Neuron (in vitro differentiated cells): ENCODE data around the gene CPOX.
"Not testable (repeated sequence)": the region's sequence is repeated elsewhere in the genome, so short reads cannot be mapped to it uniquely, and the experiment has no call there.

Experiments
- H2AFZ ChIP-seq: one replicate; pipeline ENCODE4 v1.6.1; 2013; ENCODE audit warnings: low read depth, mild to moderate bottlenecking, inconsistent platforms, low read length, moderate library complexity
- H3K27me3 ChIP-seq: one replicate; pipeline ENCODE4 v1.6.1; 2013; ENCODE audit warnings: low read length; ENCODE audit not compliant: insufficient read depth
- H3K36me3 ChIP-seq: one replicate; pipeline ENCODE4 v1.6.1; 2013; ENCODE audit warnings: low read length; ENCODE audit not compliant: insufficient read depth
- H3K4me1 ChIP-seq: one replicate; pipeline ENCODE4 v1.6.1; 2013; ENCODE audit warnings: low read length; ENCODE audit not compliant: insufficient read depth
- H3K4me3 ChIP-seq: 2 replicates; pipeline ENCODE4 v1.5.1; 2013; ENCODE audit warnings: mild to moderate bottlenecking, low read length, moderate library complexity
- H3K9me3 ChIP-seq: one replicate; pipeline ENCODE4 v1.6.1; 2013; ENCODE audit warnings: low read length

The CPOX gene

GRCh38 chr3:98565237-98565643, 28.2 kb downstream of the CPOX start:
- Histone ChIP-seq H3K4me3 (no peak overlapping the region), H2AFZ (no peak overlapping the region), H3K4me1 (no peaks in the 10 kb centered on the region), H3K9me3 (no peaks in the 10 kb centered on the region), H3K27me3 (no peaks in the 10 kb centered on the region), H3K36me3 (no peaks in the 10 kb centered on the region)

DNA sequence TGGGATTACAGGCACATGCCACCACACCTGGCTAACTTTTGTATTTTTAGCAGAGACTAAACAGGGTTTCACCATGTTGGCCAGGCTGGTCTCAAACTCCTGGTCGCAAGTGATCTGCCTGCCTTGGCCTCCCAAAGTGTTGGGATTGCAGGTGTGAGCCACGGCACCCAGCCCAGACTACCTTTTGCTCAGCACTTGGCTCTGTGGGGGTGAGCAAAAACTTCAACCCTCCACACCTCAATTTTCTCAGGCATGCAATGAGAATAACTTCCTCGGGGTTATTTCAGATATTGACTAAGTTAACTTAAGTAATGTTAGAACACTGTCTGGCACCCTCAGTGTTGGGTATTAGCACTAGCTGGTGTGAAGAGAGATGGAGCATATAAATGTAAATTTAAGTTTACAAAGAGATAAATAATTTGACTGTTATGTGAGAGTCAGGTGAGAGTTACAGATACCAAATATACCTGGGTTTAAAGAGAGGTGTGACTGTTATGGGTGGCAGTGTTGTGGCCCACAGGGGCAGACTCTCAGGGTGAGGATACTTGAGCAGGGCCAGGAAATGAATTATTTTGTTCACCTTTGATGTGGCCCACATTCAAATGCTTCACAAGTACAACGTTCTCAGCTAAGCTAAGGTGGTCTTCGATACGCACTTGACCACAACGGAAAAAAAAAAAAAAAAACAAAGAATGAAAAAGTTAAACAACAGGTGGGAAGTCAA, 29.0 kb downstream of the CPOX start:
- no peaks in the 10 kb centered on the region for H3K4me1 ChIP-seq
- H3K36me3 ChIP-seq = no peaks in the 10 kb centered on the region
- no peak overlapping the region for H3K4me3 ChIP-seq
- H3K9me3 ChIP-seq = no peaks in the 10 kb centered on the region
- H2AFZ ChIP-seq = no peak overlapping the region
- no peaks in the 10 kb centered on the region for H3K27me3 ChIP-seq

- no peak overlapping the region for H3K4me3 ChIP-seq
- no peaks in the 10 kb centered on the region for H3K9me3 ChIP-seq
- H3K27me3 ChIP-seq = no peaks in the 10 kb centered on the region
- H2AFZ ChIP-seq = no peak overlapping the region
- H3K4me1 ChIP-seq = no peaks in the 10 kb centered on the region
- no peaks in the 10 kb centered on the region for H3K36me3 ChIP-seq
These were observed 29.6 kb downstream of the CPOX start for GRCh38 chr3:98563661-98564281.

GRCh38 chr3:98561727-98562521, 31.5 kb downstream of the CPOX start:
- Histone ChIP-seq H3K36me3 (no peaks in the 10 kb centered on the region), H2AFZ (no peak overlapping the region), H3K4me1 (no peaks in the 10 kb centered on the region), H3K9me3 (no peaks in the 10 kb centered on the region), H3K4me3 (no peak overlapping the region), H3K27me3 (peaks cover 3% of the 10 kb centered on the region)

DNA sequence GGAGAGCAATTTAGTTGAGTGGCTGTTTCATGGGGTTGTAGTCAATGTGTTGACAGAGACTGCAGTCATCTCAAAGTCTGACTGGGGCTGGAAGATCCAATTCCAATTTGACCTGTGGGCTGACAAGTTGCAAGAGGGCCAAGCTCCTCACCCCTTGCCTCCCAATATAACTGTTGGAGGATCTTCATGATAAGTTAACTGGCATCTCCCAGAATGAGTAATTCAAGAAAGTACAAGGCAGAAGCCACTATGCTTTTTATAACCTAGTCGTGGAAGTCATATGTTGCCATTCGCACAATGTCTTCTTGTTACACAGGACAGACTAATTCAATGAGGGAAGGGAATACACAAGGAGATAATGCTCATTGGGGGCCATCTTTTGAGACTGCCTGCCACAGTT, 32.5 kb downstream of the CPOX start:
- Histone ChIP-seq H3K9me3 (no peaks in the 10 kb centered on the region), H3K4me3 (no peak overlapping the region), H2AFZ (no peak overlapping the region), H3K27me3 (peaks cover 3% of the 10 kb centered on the region), H3K4me1 (no peaks in the 10 kb centered on the region), H3K36me3 (no peaks in the 10 kb centered on the region)

GRCh38 chr3:98559769-98560168, 33.6 kb downstream of the CPOX start:
- H3K27me3 ChIP-seq, H3K9me3 ChIP-seq, H2AFZ ChIP-seq, H3K4me1 ChIP-seq, H3K4me3 ChIP-seq, H3K36me3 ChIP-seq: not testable (repeated sequence)

DNA sequence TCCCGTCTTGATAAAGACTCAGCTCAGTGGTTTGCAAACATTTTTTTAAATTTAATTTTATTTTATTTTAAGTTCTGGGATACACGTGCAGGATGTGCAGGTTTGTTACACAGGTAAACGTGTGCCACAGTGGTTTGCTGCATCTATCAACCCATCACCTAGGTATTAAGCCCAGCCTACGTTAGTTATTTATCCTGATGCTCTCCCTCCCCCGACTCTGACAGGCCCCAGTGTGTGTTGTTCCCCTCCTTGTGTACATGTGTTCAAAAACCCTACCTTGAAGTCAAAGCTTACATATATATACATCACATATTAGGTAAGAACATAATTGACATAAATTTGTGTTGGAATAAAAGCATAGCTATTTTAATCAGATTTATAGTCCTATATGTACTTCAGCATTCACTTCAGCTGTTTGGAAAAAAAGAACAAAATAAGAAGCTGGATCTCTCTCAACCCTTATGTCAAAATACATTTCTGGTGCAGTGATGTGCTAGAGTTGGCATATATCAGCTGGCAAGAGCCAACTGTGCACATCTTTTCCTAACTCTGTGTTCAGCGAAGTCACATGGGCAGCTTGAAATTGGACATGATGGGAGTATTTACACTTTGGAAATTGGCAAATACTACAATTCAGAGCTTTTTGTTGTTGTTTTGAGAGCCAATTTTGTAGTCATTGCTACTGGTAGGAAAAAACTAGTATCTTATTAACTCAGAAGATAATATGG, 35.1 kb downstream of the CPOX start:
- Histone ChIP-seq H3K36me3 (no peaks in the 10 kb centered on the region), H3K4me3 (no peak overlapping the region), H3K27me3 (peaks cover 3% of the 10 kb centered on the region), H3K9me3 (no peaks in the 10 kb centered on the region), H3K4me1 (no peaks in the 10 kb centered on the region), H2AFZ (no peak overlapping the region)

DNA sequence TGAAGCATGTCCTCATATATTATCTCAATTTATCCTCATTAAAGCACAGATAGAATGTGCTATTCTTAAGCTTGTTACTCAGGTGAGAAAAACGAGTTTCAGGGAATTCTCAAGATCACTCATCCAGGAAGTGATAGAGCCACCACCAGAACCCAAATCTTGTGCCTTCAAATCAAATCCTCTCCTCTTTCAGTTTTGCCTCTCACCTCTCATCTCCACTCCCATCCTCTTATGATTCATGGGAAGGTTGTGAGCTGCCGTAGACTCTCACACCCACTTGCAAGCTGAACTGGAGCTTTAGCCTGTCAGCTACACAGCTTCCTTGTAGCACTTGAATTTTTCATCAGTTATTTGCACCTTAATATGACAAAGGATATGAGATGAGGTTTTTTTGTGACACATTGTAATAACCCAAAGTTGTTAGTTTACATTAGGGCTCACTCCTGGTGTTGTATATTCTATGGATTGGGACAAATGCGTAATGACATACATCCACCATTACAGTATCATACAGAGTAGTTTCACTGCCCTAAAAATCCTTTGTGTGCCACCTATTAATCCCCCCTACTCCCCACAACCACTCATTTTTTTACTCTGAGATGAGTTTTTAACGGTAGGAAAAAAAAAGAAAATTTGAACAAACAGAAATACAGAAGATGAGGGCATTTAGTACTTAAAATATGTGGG, 35.9 kb downstream of the CPOX start:
- Histone ChIP-seq H3K9me3 (no peaks in the 10 kb centered on the region), H3K36me3 (no peaks in the 10 kb centered on the region), H3K4me3 (no peak overlapping the region), H2AFZ (no peak overlapping the region), H3K27me3 (peaks cover 3% of the 10 kb centered on the region), H3K4me1 (no peaks in the 10 kb centered on the region)

- Histone ChIP-seq H3K4me1 (no peaks in the 10 kb centered on the region), H2AFZ (no peak overlapping the region), H3K36me3 (no peaks in the 10 kb centered on the region), H3K9me3 (no peaks in the 10 kb centered on the region), H3K27me3 (peaks cover 3% of the 10 kb centered on the region), H3K4me3 (no peak overlapping the region)
These were observed 37.0 kb downstream of the CPOX start for GRCh38 chr3:98556164-98557130.

GRCh38 chr3:98555025-98555379, 38.4 kb downstream of the CPOX start:
- Histone ChIP-seq H3K4me3 (no peak overlapping the region), H3K36me3 (no peaks in the 10 kb centered on the region), H3K4me1 (no peaks in the 10 kb centered on the region)

DNA sequence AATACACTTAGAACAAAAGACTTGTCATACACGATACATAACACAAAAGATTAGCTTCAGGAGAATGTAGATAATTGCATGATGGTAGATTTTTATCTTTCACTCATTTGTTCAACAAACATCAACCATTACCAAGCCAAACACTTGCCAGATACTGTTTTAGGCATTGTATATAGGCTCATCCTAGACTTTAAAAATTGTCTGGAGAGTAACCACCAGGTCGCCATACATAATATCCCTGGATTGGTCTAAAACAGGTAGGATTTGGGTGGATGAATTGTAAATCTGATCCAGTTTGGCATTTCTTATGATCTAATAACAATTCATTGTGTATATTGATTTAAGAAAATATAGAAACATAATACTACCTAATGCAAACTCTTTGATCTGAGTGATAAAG, 38.8 kb downstream of the CPOX start:
- H3K9me3 ChIP-seq = no peaks in the 10 kb centered on the region
- H3K4me1 ChIP-seq = no peaks in the 10 kb centered on the region
- H3K4me3 ChIP-seq = no peak overlapping the region
- peaks cover 3% of the 10 kb centered on the region for H3K27me3 ChIP-seq
- H2AFZ ChIP-seq = no peak overlapping the region
- H3K36me3 ChIP-seq = no peaks in the 10 kb centered on the region

More at GRCh38 chr3:98555025-98555379, 38.4 kb downstream of the CPOX start:
- Histone ChIP-seq H3K9me3 (no peaks in the 10 kb centered on the region), H3K27me3 (peaks cover 3% of the 10 kb centered on the region), H2AFZ (no peak overlapping the region)

DNA sequence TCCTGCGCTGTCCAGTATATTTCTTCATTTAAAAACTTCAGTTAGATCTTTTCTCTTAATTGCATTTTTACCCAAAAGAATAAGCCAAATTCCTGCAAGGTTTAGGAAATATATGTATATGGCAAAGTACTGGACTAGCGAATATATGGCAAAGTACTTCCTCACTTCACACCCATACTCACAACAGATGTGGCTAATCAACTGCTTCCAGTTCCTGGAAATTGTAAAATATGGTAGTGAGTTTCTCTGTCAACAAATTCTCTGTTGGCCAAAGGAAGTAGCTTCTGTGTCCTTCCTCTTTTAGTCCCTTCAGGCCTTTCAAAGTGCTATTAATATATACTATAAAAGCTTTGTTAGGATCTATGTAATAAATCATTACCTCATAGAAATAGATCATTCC, 39.7 kb downstream of the CPOX start:
- no peaks in the 10 kb centered on the region for H3K36me3 ChIP-seq
- H3K4me1 ChIP-seq = no peaks in the 10 kb centered on the region
- H2AFZ ChIP-seq = no peak overlapping the region
- no peak overlapping the region for H3K4me3 ChIP-seq
- H3K27me3 ChIP-seq = peaks cover 3% of the 10 kb centered on the region
- H3K9me3 ChIP-seq = no peaks in the 10 kb centered on the region
